HepG2 (cell line): ENCODE results near the gene CCDC73. TPM values are rescaled to one million over a fixed set of nuclear protein-coding genes. Genes with fewer than 3 reads are reported as not detected.

Experiments used
- ATAC-seq: fragments of 200-7000 bp; cut with Tn5 transposase; 3 replicates; pipeline ENCODE4 v1.9.1; 2020; ENCODE audit warnings: mild to moderate bottlenecking, moderate library complexity
- BruUV-seq: library from RNA; stranded (reverse); fragments of 400-500 nt; replicated peaks from 2 replicates; lab custom pipeline; 2021; lab: Mats Ljungman, UMichigan
- CTCF ChIA-PET: fragments of 300-600 bp; formaldehyde crosslinking; extraction: SDS; loops from one replicate; lab custom pipeline; 2021; ENCODE audit warnings: low total read pairs, inconsistent platforms, low intra/inter-chr PET ratio; lab: Yijun Ruan, JAX
- POLR2A ChIA-PET: fragments of 350-600 bp; sonication (Branson Sonifier 250); formaldehyde crosslinking; loops from one replicate; lab custom pipeline; 2020; ENCODE audit warnings: antibody characterized with exemption, inconsistent platforms; lab: Yijun Ruan, JAX
- DNase-seq: peaks from one replicate; pipeline ENCODE4 v3.0.0-alpha.2; 2015; ENCODE audit warnings: low spot score
- FAIRE-seq: peaks from 3 replicates; lab custom pipeline; 2011; peaks lifted over from hg19 to GRCh38; lab: Jason Lieb, UNC
- H2AFZ ChIP-seq: one replicate; pipeline ENCODE4 v1.6.1; 2011; ENCODE audit warnings: low read length, inconsistent platforms
- H3K27ac ChIP-seq: fragments of 300-600 bp; 3 replicates; pipeline ENCODE4 v1.8.0; 2011; ENCODE audit warnings: mixed run types, mild to moderate bottlenecking, mixed read lengths, low read length, inconsistent platforms; ENCODE audit not compliant: insufficient read depth; ENCODE audit errors: extremely low read length
- H3K27me3 ChIP-seq, 2 experiments: fragments of 200-600 bp in 1 of 2; 2 replicates in 1 of 2; 3 replicates in 1 of 2; pipeline versions ENCODE4 v1.6.0 to v1.8.0; 2011; ENCODE audit warnings: low read length in 2 of 2, mild to moderate bottlenecking in 2 of 2, moderate library complexity in 2 of 2, inconsistent platforms in 1 of 2; ENCODE audit not compliant: insufficient read depth in 2 of 2, control insufficient read depth in 1 of 2
- H3K36me3 ChIP-seq, 2 experiments: fragments of 200-600 bp in 1 of 2; replicated peaks in 1 of 2; 2 replicates in 1 of 2; 3 replicates in 1 of 2; pipeline versions ENCODE4 v1.5.1 to v1.8.0; 2011; ENCODE audit warnings: low read length in 2 of 2, inconsistent platforms in 1 of 2; ENCODE audit not compliant: insufficient read depth in 2 of 2, control insufficient read depth in 1 of 2
- H3K4me1 ChIP-seq: 2 replicates; pipeline ENCODE4 v1.5.1; 2012; ENCODE audit warnings: low read length, inconsistent platforms; ENCODE audit not compliant: insufficient read depth
- H3K4me2 ChIP-seq: 2 replicates; pipeline ENCODE4 v1.6.0; 2011; ENCODE audit warnings: low read depth, low read length, inconsistent platforms
- H3K4me3 ChIP-seq, 3 experiments: fragments of 200-600 bp in 1 of 3; sonication (generic), shearing (Covaris generic) in 1 of 3; replicated peaks in 1 of 3; 2 replicates each; pipeline ENCODE4 v1.5.1; 2011 to 2016; ENCODE audit warnings: low read length in 3 of 3, inconsistent platforms in 2 of 3, low read depth in 2 of 3, mild to moderate bottlenecking in 2 of 3, control low read depth in 1 of 3, mixed read lengths in 1 of 3; ENCODE audit not compliant: insufficient read depth in 1 of 3
- H3K79me2 ChIP-seq: one replicate; pipeline ENCODE4 v1.6.1; 2011; ENCODE audit warnings: low read length, inconsistent platforms; ENCODE audit not compliant: insufficient read depth
- H3K9ac ChIP-seq: 2 replicates; pipeline ENCODE4 v1.6.0; 2011; ENCODE audit warnings: mild to moderate bottlenecking, low read depth, low read length, inconsistent platforms; ENCODE audit not compliant: insufficient read depth
- H3K9me3 ChIP-seq: 2 replicates; pipeline ENCODE4 v1.5.1; 2012; ENCODE audit warnings: mild to moderate bottlenecking, low read length
- H4K20me1 ChIP-seq: 2 replicates; pipeline ENCODE4 v1.6.0; 2011; ENCODE audit warnings: inconsistent platforms, mild to moderate bottlenecking, low read length, moderate library complexity; ENCODE audit not compliant: insufficient read depth
- BRD4 ChIP-seq: sonication (generic); formaldehyde crosslinking; IDR thresholded peaks from 2 replicates; pipeline ENCODE4 v1.4.0; 2020; ENCODE audit warnings: missing genetic modification reagents
- CHD2 ChIP-seq: IDR thresholded peaks from 2 replicates; pipeline ENCODE4 v1.6.1; 2011; ENCODE audit warnings: low read depth, low read length, improper control_type of control experiment
- KLF16 ChIP-seq, 2 experiments: sonication (generic) in 1 of 2; formaldehyde crosslinking in 1 of 2; IDR thresholded peaks; 2 replicates each; pipeline versions ENCODE4 v1.6.1 to v1.8.0; 2016 to 2023; ENCODE audit warnings: missing genetic modification reagents in 2 of 2, missing compliant biosample characterization in 1 of 2
- MTF2 ChIP-seq: sonication (generic); formaldehyde crosslinking; IDR thresholded peaks from 2 replicates; pipeline ENCODE4 v1.5.0; 2020; ENCODE audit warnings: missing genetic modification reagents, borderline replicate concordance
- NFE2L1 ChIP-seq: sonication (generic); formaldehyde crosslinking; IDR thresholded peaks from 2 replicates; pipeline ENCODE4 v1.4.0; 2020; ENCODE audit warnings: missing genetic modification reagents, mild to moderate bottlenecking, borderline replicate concordance
- PBX3 ChIP-seq: sonication (generic); formaldehyde crosslinking; IDR thresholded peaks from 2 replicates; pipeline ENCODE4 v1.8.1; 2023; ENCODE audit warnings: missing genetic modification reagents, inconsistent platforms, borderline replicate concordance
- PLSCR1 ChIP-seq: sonication (generic); formaldehyde crosslinking; IDR thresholded peaks from 2 replicates; pipeline ENCODE4 v1.5.0; 2020; ENCODE audit warnings: missing genetic modification reagents, mild to moderate bottlenecking, borderline replicate concordance
- RCOR2 ChIP-seq: IDR thresholded peaks from 2 replicates; pipeline ENCODE4 v1.6.1; 2016; ENCODE audit warnings: missing biosample characterization, missing genetic modification reagents
- RFX3 ChIP-seq: IDR thresholded peaks from 2 replicates; pipeline ENCODE4 v1.6.1; 2016; ENCODE audit warnings: missing biosample characterization, missing genetic modification reagents
- SRSF4 ChIP-seq: fragments of 200-400 bp; formaldehyde crosslinking; IDR thresholded peaks from one replicate; pipeline ENCODE4 v1.6.1; 2018; ENCODE audit warnings: mild to moderate bottlenecking, low read depth, low read length, moderate library complexity; ENCODE audit not compliant: poor library complexity, severe bottlenecking
- THRA ChIP-seq: sonication (generic); formaldehyde crosslinking; IDR thresholded peaks from 2 replicates; pipeline ENCODE4 v1.4.0; 2020; ENCODE audit warnings: missing genetic modification reagents, borderline replicate concordance
- ZNF326 ChIP-seq: sonication (generic); formaldehyde crosslinking; IDR thresholded peaks from 2 replicates; pipeline ENCODE4 v1.4.0; 2020; ENCODE audit warnings: missing genetic modification reagents, borderline replicate concordance
- ZNF44 ChIP-seq: sonication (generic); formaldehyde crosslinking; IDR thresholded peaks from 2 replicates; pipeline ENCODE4 v1.5.1; 2020; ENCODE audit warnings: mild to moderate bottlenecking, missing genetic modification reagents
- ZNF503 ChIP-seq: sonication (generic); formaldehyde crosslinking; IDR thresholded peaks from 2 replicates; pipeline ENCODE4 v1.4.0; 2020; ENCODE audit warnings: missing genetic modification reagents
- ZNF747 ChIP-seq: sonication (generic); formaldehyde crosslinking; IDR thresholded peaks from 2 replicates; pipeline ENCODE4 v1.8.1; 2023; ENCODE audit warnings: missing genetic modification reagents, mild to moderate bottlenecking, borderline replicate concordance
- WGBS: methylation state at CpG from one replicate; pipeline ENCODE4 v1.1.6; 2017; ENCODE audit warnings: low lambda C conversion rate; 5-methylcytosine and 5-hydroxymethylcytosine counted together
- in situ Hi-C: cut with HindIII; loops from 2 replicates; pipeline ENCODE4 v1.10.0; 2017; ENCODE audit warnings: low pct_unique_long_range_greater_than_20kb; ENCODE audit not compliant: extremely low pct_ligation_motif_present
- intact Hi-C: fragments of 100-400 bp; cut with micrococcal nuclease; formaldehyde crosslinking; loops from one replicate; pipeline ENCODE4 v1.10.0; 2022; ENCODE audit not compliant: unreplicated experiment
- polyA plus RNA-seq, 8 experiments: library from polyadenylated mRNA; depleted of rRNA in 3 of 8; stranded (reverse) in 7 of 8; unstranded in 1 of 8; fragments of >200 nt; fragmentation: Illumina TruSeq in 4 of 8; extraction: Trizol in 4 of 8; gene quantifications; 2 replicates each; pipeline versions ENCODE4 v1.2.1 to v1.2.3, GENCODE V29; 2011 to 2016; ENCODE audit warnings: low read depth in 4 of 8, missing spikeins in 1 of 8, mixed read lengths in 1 of 8; ENCODE audit not compliant: insufficient read depth in 1 of 8
- total RNA-seq, 5 experiments: library from RNA; depleted of rRNA; stranded (reverse); fragments of >200 nt; fragmentation: Illumina TruSeq; extraction: Trizol; gene quantifications; 2 replicates each; pipeline ENCODE4 v1.2.3, GENCODE V29; 2016; ENCODE audit warnings: low read depth in 1 of 5

The CCDC73 gene
- total and polyA plus RNA-seq, 2 of the 13 experiments (the other 11 are each of a cell fraction or from before 2014, with no cell fraction given): 0.01 to 0.11 TPM

GRCh38 chr11:32574421-32574820 is 220.0 kb downstream of the CCDC73 start:
- TF ChIP-seq ZNF747 (CRISPR knock-in tag) (no peak), THRA (CRISPR knock-in tag) (no peak), PLSCR1 (CRISPR knock-in tag) (no peak), KLF16 (CRISPR knock-in tag; IDR thresholded peaks at IDR 0.05) (no peak), CHD2 (no peak), ZNF326 (CRISPR knock-in tag) (no peak), SRSF4 (no peak), ZNF503 (no peak), RCOR2 (no peak), NFE2L1 (CRISPR knock-in tag) (no peak), MTF2 (CRISPR knock-in tag) (no peak), RFX3 (CRISPR knock-in tag) (no peak), PBX3 (CRISPR knock-in tag) (no peak), BRD4 (CRISPR knock-in tag) (no peak), ZNF44 (CRISPR knock-in tag) (no peak)
- Histone ChIP-seq H2AFZ (no peak overlapping the region), H3K27ac (no peak overlapping the region), H3K27me3 (peaks cover 0 to 10% of the 10 kb centered on the region in 2 experiments; a peak in 2 of 5 replicates), H3K4me3 (no peak overlapping the region), H3K9me3 (no peaks in the 10 kb centered on the region), H3K79me2 (no peaks in the 10 kb centered on the region), H3K4me2 (no peak overlapping the region), H3K4me1 (0 out of 2 replicates have a peak, but pooled peaks cover 8% of the 10 kb centered on the region), H3K36me3 (no peaks in the 10 kb centered on the region), H4K20me1 (no peaks in the 10 kb centered on the region), H3K9ac (no peak overlapping the region)
- WGBS: 60% methylated on average over 4 of the region's 4 CpGs
- CTCF ChIA-PET: no interaction called here
- no peak for FAIRE-seq
- in situ Hi-C loops: no loop called here
- POLR2A ChIA-PET: no interaction called here
- intact Hi-C loops: no loop called here
- no TSS peak for BruUV-seq
- ATAC-seq: no peak
- no peak for DNase-seq
